ENCODE data around the gene EFCAB7.
A peak's percentile ranks its signal among the peaks of the same experiment; 100 is the strongest.

The EFCAB7 gene

DNA sequence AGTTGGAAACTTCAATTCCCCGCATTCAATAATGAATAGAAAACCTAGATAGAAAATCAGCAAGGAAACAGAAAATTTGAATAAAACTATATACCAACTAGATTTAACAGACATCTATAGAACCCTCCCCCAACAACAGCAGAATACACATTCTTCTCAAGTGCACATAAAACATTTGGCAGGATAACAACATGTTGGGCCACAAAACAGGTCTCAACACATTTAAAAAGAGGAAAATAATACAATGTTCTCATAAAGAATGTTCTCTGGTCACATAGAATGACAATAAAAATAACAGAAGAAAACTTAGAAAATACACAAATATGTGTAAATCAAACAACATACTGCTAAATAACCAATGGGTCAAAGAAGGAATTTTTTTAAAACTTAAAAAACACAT is 25.2 kb upstream of the EFCAB7 start:
- in situ Hi-C loops (cut with HindIII; ENCODE audit: low sequenced_read_pairs) = no loop called here
- TF ChIP-seq, protein P1, sequence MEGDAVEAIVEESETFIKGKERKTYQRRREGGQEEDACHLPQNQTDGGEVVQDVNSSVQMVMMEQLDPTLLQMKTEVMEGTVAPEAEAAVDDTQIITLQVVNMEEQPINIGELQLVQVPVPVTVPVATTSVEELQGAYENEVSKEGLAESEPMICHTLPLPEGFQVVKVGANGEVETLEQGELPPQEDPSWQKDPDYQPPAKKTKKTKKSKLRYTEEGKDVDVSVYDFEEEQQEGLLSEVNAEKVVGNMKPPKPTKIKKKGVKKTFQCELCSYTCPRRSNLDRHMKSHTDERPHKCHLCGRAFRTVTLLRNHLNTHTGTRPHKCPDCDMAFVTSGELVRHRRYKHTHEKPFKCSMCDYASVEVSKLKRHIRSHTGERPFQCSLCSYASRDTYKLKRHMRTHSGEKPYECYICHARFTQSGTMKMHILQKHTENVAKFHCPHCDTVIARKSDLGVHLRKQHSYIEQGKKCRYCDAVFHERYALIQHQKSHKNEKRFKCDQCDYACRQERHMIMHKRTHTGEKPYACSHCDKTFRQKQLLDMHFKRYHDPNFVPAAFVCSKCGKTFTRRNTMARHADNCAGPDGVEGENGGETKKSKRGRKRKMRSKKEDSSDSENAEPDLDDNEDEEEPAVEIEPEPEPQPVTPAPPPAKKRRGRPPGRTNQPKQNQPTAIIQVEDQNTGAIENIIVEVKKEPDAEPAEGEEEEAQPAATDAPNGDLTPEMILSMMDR (IDR thresholded peaks at IDR 0.05; ENCODE audit: low read depth, low read length, missing control alignments) = no peak
- H3K4me3 ChIP-seq (ENCODE audit: low read depth, low read length) = no peak overlapping the region
- no peak for DNase-seq (ENCODE audit: low read depth)

DNA sequence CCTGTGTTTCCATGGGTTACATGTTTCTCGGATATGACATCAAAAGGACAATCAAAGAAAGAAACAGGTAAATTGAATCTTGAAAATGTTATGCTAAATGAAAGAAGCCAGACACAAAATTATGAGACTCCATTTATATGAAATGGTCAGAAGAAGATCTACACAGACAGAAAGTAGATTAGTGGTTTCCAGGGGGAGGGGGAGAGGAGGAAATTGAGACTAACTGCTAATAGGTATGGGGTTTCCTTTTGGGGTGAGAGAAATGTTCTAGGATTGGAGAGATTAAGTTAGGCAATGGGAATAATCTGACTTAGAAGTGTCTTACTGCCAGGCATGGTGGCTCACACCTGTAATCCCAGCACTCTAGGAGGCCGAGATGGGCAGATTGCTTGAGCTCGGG is 22.1 kb upstream of the EFCAB7 start:
- no peak for DNase-seq (ENCODE audit: low read depth)
- H3K4me3 ChIP-seq (ENCODE audit: low read depth, low read length) = no peak overlapping the region
- in situ Hi-C loops (cut with HindIII; ENCODE audit: low sequenced_read_pairs) = no loop called here
- TF ChIP-seq, protein P1 (IDR thresholded peaks at IDR 0.05; ENCODE audit: low read depth, low read length, missing control alignments) = no peak

DNA sequence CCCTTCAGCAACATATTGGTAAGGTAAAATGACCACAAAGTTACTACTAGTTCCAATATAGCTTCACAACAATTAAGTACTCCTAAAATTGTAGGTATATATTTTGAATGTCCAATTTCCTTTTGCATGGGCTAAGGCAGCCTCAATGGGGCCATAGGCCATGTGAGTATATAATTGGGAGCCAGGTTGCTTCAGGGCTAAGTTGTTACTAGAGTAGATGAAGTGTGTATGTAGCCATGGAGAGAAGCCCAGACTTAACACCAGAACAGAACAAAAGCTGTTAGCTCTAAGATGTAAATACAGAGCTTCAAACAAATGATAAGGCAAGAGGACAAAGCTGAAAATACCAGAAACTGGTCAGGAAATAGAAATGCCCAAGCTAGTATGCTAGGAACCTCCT is 16.5 kb upstream of the EFCAB7 start:
- in situ Hi-C loops (cut with HindIII; ENCODE audit: low sequenced_read_pairs) = no loop called here
- H3K4me3 ChIP-seq (ENCODE audit: low read depth, low read length) = no peak overlapping the region
- DNase-seq (ENCODE audit: low read depth) = no peak
- TF ChIP-seq, protein P1 (IDR thresholded peaks at IDR 0.05; ENCODE audit: low read depth, low read length, missing control alignments) = no peak

DNA sequence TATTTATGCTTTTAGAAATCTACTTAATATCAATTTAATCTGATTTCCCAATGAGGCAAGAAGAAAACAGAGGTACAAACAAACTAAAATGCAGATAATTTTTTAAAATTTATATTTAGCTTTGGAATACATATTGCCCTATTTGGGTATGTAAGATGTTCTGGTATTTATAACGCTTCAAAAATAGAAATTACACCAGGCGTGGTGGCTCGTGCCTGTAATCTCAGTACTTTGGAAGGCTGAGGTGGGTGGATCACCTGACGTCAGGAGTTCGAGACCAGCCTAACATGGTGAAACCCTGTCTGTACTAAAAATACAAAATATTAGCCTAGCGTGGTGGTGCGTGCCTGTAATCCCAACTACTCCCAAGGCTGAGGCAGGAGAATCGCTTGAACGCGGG is 13.6 kb upstream of the EFCAB7 start:
- in situ Hi-C loops (cut with HindIII; ENCODE audit: low sequenced_read_pairs) = no loop called here
- H3K4me3 ChIP-seq (ENCODE audit: low read depth, low read length) = no peak overlapping the region
- TF ChIP-seq, protein P1 (IDR thresholded peaks at IDR 0.05; ENCODE audit: low read depth, low read length, missing control alignments) = no peak
- DNase-seq (ENCODE audit: low read depth) = no peak

DNA sequence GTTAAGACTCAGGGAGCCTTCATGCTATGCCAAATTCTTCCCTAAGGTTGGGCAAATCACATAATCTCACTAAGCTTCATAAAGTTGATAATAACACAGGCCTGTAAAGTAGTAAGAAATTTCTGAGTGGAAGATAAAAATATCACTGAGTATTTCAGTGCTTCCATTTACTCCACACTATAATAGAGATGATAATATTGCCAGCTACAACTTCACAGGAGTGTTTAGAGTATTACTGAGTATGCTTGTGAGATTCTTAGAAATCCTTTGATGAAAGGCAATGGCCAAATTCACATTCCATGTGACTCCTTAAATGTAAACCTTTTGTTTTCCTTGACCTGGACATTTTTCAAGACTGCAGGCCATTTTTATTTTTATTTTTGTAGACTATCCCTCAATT is 10.7 kb upstream of the EFCAB7 start:
- H3K4me3 ChIP-seq (ENCODE audit: low read depth, low read length) = no peak overlapping the region
- TF ChIP-seq, protein P1 (IDR thresholded peaks at IDR 0.05; ENCODE audit: low read depth, low read length, missing control alignments) = no peak
- in situ Hi-C loops (cut with HindIII; ENCODE audit: low sequenced_read_pairs) = no loop called here
- no peak for DNase-seq (ENCODE audit: low read depth)

DNA sequence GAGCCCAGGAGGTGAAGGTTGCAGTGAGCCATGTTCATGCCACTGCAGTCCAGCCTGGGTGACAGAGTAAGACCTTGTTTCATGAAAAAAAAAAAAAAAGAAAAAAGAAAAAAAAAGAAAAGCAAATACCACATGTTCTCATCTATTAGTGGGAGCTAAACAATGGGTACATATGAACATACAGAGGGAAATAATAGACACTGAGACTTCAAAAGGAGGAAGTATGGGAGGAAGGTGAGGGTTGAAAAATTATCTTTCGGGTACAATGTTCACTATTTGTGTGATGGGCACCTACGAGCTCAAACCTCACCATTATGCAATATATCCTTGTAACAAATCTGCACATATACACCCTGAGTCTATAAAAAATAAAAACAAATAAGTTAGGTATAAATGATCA is 6.7 kb upstream of the EFCAB7 start:
- DNase-seq (ENCODE audit: low read depth) = no peak
- no peak overlapping the region for H3K4me3 ChIP-seq (ENCODE audit: low read depth, low read length)
- TF ChIP-seq, protein P1 (IDR thresholded peaks at IDR 0.05; ENCODE audit: low read depth, low read length, missing control alignments) = no peak
- in situ Hi-C loops (cut with HindIII; ENCODE audit: low sequenced_read_pairs) = no loop called here

DNA sequence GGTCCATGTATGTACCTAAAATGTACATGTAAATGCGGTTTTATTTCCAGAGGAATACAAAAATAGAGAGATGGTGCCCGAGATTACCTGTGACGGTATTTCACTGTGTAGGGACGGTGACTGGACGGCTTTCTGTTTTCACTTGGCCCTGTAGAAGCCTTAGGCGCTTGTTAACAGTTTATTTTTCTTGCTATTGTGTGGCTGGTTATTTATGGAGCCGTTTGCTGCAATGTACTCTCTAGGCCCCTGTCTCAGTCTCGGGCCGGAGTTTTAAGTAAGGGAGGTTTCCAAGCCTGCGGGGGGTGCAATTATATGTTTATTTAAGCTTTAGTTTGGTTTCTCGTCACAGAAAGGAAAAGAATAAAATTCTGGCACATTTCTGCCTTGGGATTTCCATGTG is 413 bp downstream of the EFCAB7 start:
- TF ChIP-seq, protein P1 (IDR thresholded peaks at IDR 0.05; ENCODE audit: low read depth, low read length, missing control alignments) = no peak
- DNase-seq (ENCODE audit: low read depth) = peak; percentile 2
- peak overlapping the region; percentile 75 for H3K4me3 ChIP-seq (ENCODE audit: low read depth, low read length)
- in situ Hi-C loops (cut with HindIII; ENCODE audit: low sequenced_read_pairs) = no loop called here
